DLD1 (cell line): Measurements from ENCODE around the gene PTH2R.
"Not testable (repeated sequence)": the region's sequence is repeated elsewhere in the genome, so short reads cannot be mapped to it uniquely, and the experiment has no call there.

Source experiments
- in situ Hi-C: cut with HindIII; loops from 2 replicates; pipeline ENCODE4 v1.10.0; 2017; ENCODE audit warnings: low sequenced_read_pairs

PTH2R gene

GRCh38 chr2:208386541-208386940, 20.1 kb upstream of the PTH2R start:
- in situ Hi-C loops: loop anchor here (25.0 kb wide), 1 partner anchor 926 kb away; no protein-coding TSS in a partner anchor

GRCh38 chr2:208389940-208390339, 16.7 kb upstream of the PTH2R start:
- in situ Hi-C loops: loop anchor here (25.0 kb wide), 1 partner anchor 922 kb away; no protein-coding TSS in a partner anchor

GRCh38 chr2:208392300-208392699, 14.3 kb upstream of the PTH2R start:
- in situ Hi-C loops: loop anchor here (25.0 kb wide), 1 partner anchor 920 kb away; no protein-coding TSS in a partner anchor

GRCh38 chr2:208396796-208397195, 9.8 kb upstream of the PTH2R start:
- in situ Hi-C loops: loop anchor here (25.0 kb wide), 1 partner anchor 916 kb away; no protein-coding TSS in a partner anchor

GRCh38 chr2:208399201-208399600, 7.4 kb upstream of the PTH2R start:
- in situ Hi-C loops: loop anchor here (25.0 kb wide), 1 partner anchor 913 kb away; no protein-coding TSS in a partner anchor

- in situ Hi-C loops: no loop called here
Observed at GRCh38 chr2:208407667-208408066, 1.1 kb downstream of the PTH2R start.

- in situ Hi-C loops: no loop called here
Observed at GRCh38 chr2:208413931-208414330, 7.3 kb downstream of the PTH2R start.

- in situ Hi-C loops: no loop called here
Observed at GRCh38 chr2:208415255-208415654, 8.7 kb downstream of the PTH2R start.

- in situ Hi-C loops: no loop called here
Observed at GRCh38 chr2:208415897-208416296, 9.3 kb downstream of the PTH2R start.

GRCh38 chr2:208426412-208427045, 19.9 kb downstream of the PTH2R start:
- in situ Hi-C loops: no loop called here

GRCh38 chr2:208437755-208438154, 31.2 kb downstream of the PTH2R start:
- in situ Hi-C loops: no loop called here

- in situ Hi-C loops: no loop called here
Observed at GRCh38 chr2:208440716-208441115, 34.1 kb downstream of the PTH2R start.

- in situ Hi-C loops: no loop called here
Observed at GRCh38 chr2:208441951-208442350, 35.4 kb downstream of the PTH2R start.

- in situ Hi-C loops: not testable (repeated sequence)
Observed at GRCh38 chr2:208447447-208447846, 40.9 kb downstream of the PTH2R start.

- in situ Hi-C loops: no loop called here
Observed at GRCh38 chr2:208451061-208451460, 44.5 kb downstream of the PTH2R start.

GRCh38 chr2:208454861-208455260, 48.3 kb downstream of the PTH2R start:
- in situ Hi-C loops: no loop called here

GRCh38 chr2:208463721-208464120, 57.1 kb downstream of the PTH2R start:
- in situ Hi-C loops: no loop called here

GRCh38 chr2:208464205-208464604, 57.6 kb downstream of the PTH2R start:
- in situ Hi-C loops: no loop called here

GRCh38 chr2:208466151-208466919, 59.7 kb downstream of the PTH2R start:
- in situ Hi-C loops: no loop called here

GRCh38 chr2:208466920-208467298, 60.3 kb downstream of the PTH2R start:
- in situ Hi-C loops: no loop called here

GRCh38 chr2:208467564-208467963, 61.0 kb downstream of the PTH2R start:
- in situ Hi-C loops: no loop called here

GRCh38 chr2:208477741-208478140, 71.1 kb downstream of the PTH2R start:
- in situ Hi-C loops: no loop called here
